ENCODE measurements around the gene TARBP1. TPM values are rescaled to one million over a fixed set of nuclear protein-coding genes. Genes with fewer than 3 reads are reported as not detected.
"Not testable (repeated sequence)": the region's sequence is repeated elsewhere in the genome, so short reads cannot be mapped to it uniquely, and the experiment has no call there.

TARBP1 gene
- total RNA-seq, 1 donor from 2014 or later: 11.4 TPM

- H3K27ac ChIP-seq (replicated peaks): no peak overlapping the region
Observed at GRCh38 chr1:234402939-234403338, 76.0 kb downstream of the TARBP1 start.

DNA sequence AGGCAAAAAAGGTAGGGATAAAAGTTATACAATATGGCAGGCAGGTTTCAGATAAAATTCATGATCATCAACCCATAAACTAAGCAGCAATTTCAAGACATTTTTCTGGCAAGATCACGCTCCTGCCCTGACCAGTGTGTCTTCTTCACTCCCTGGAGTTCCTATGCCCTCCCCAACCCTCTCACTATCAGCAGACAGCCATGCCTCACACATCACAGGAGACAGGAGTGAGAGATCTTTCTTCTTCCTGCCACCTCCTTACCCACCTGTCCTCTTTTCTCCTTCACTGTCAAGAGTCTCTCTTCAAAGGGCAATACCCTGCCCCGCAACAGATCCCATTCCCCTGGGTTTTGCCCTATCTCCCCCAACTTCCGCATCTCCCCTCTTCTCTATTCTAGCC, 77.3 kb downstream of the TARBP1 start:
- no peak for DNase-seq
- no peaks in the 10 kb centered on the region for H3K27me3 ChIP-seq (ENCODE audit: low read depth)
- no peak overlapping the region for H3K4me3 ChIP-seq
- no peaks in the 10 kb centered on the region for H3K9me3 ChIP-seq (replicated peaks)
- intact Hi-C loops (cut with micrococcal nuclease): no loop called here
- H3K36me3 ChIP-seq: peaks cover 11% of the 10 kb centered on the region
- TF ChIP-seq, protein P1, sequence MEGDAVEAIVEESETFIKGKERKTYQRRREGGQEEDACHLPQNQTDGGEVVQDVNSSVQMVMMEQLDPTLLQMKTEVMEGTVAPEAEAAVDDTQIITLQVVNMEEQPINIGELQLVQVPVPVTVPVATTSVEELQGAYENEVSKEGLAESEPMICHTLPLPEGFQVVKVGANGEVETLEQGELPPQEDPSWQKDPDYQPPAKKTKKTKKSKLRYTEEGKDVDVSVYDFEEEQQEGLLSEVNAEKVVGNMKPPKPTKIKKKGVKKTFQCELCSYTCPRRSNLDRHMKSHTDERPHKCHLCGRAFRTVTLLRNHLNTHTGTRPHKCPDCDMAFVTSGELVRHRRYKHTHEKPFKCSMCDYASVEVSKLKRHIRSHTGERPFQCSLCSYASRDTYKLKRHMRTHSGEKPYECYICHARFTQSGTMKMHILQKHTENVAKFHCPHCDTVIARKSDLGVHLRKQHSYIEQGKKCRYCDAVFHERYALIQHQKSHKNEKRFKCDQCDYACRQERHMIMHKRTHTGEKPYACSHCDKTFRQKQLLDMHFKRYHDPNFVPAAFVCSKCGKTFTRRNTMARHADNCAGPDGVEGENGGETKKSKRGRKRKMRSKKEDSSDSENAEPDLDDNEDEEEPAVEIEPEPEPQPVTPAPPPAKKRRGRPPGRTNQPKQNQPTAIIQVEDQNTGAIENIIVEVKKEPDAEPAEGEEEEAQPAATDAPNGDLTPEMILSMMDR (IDR thresholded peaks at IDR 0.05; ENCODE audit: borderline replicate concordance): no peak
- H3K27ac ChIP-seq (replicated peaks): no peak overlapping the region
- peaks cover 10% of the 10 kb centered on the region for H3K4me1 ChIP-seq

More at GRCh38 chr1:234402939-234403338, 76.0 kb downstream of the TARBP1 start:
- TF ChIP-seq, protein P1 (IDR thresholded peaks at IDR 0.05; ENCODE audit: borderline replicate concordance): no peak
- Histone ChIP-seq H3K27me3 (ENCODE audit: low read depth) (no peaks in the 10 kb centered on the region), H3K4me1 (peaks cover 13% of the 10 kb centered on the region), H3K9me3 (replicated peaks) (no peaks in the 10 kb centered on the region), H3K36me3 (peaks cover 11% of the 10 kb centered on the region), H3K4me3 (no peak overlapping the region)
- intact Hi-C loops (cut with micrococcal nuclease): no loop called here
- no peak for DNase-seq

- Histone ChIP-seq H3K27me3 (ENCODE audit: low read depth) (no peaks in the 10 kb centered on the region), H3K4me1 (peaks cover 5% of the 10 kb centered on the region), H3K4me3 (no peak overlapping the region), H3K27ac (replicated peaks) (peak overlapping the region; percentile 56), H3K36me3 (peaks cover 10% of the 10 kb centered on the region), H3K9me3 (replicated peaks) (no peaks in the 10 kb centered on the region)
- TF ChIP-seq, protein P1 (IDR thresholded peaks at IDR 0.05; ENCODE audit: borderline replicate concordance): no peak
- DNase-seq: no peak
- intact Hi-C loops (cut with micrococcal nuclease): no loop called here
Observed at GRCh38 chr1:234400773-234401172, 78.2 kb downstream of the TARBP1 start.

DNA sequence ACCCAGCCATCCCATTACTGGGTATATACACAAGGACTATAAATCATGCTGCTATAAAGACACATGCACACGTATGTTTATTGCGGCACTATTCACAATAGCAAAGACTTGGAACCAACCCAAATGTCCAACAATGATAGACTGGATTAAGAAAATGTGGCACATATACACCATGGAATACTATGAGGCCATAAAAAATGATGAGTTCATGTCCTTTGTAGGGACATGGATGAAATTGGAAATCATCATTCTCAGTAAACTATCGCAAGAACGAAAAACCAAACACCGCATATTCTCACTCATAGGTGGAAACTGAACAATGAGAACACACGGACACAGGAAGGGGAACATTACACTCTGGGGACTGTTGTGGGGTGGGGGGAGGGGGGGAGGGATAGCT, 79.5 kb downstream of the TARBP1 start:
- H3K27ac ChIP-seq (replicated peaks); intact Hi-C loops (cut with micrococcal nuclease); H3K27me3 ChIP-seq (ENCODE audit: low read depth); H3K4me3 ChIP-seq; H3K4me1 ChIP-seq; H3K36me3 ChIP-seq; H3K9me3 ChIP-seq (replicated peaks); DNase-seq: not testable (repeated sequence)

- H3K4me3 ChIP-seq: no peak overlapping the region
- DNase-seq: no peak
- H3K36me3 ChIP-seq: peaks cover 5% of the 10 kb centered on the region
- no peaks in the 10 kb centered on the region for H3K9me3 ChIP-seq (replicated peaks)
- H3K27ac ChIP-seq (replicated peaks): no peak overlapping the region
- peaks cover 5% of the 10 kb centered on the region for H3K4me1 ChIP-seq
- H3K27me3 ChIP-seq (ENCODE audit: low read depth): no peaks in the 10 kb centered on the region
- TF ChIP-seq, protein P1 (IDR thresholded peaks at IDR 0.05; ENCODE audit: borderline replicate concordance): no peak
- intact Hi-C loops (cut with micrococcal nuclease): no loop called here
Observed at GRCh38 chr1:234398849-234399381, 80.1 kb downstream of the TARBP1 start.

DNA sequence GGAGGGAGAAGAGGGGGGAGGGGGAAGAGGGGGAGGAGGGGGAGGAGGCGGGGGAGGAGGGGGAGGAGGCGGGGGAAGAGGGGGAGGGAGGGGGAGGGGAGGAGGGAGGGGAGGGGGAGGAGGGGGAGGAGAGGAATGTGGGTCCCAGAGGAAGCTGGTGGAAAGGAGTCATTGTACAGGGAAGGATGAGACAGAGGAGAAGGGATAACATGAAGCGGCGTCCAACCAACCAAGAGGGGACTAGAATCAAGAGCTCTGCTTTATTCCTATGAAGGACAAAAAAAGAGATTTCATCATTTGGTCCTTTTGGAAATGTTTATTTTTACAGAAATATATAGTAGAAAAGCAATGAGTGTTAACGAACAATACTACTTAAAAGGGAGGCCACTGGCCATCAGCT, 81.2 kb downstream of the TARBP1 start:
- DNase-seq: no peak
- intact Hi-C loops (cut with micrococcal nuclease): no loop called here
- no peaks in the 10 kb centered on the region for H3K27me3 ChIP-seq (ENCODE audit: low read depth)
- H3K4me3 ChIP-seq: no peak overlapping the region
- H3K9me3 ChIP-seq (replicated peaks): no peaks in the 10 kb centered on the region
- no peak overlapping the region for H3K27ac ChIP-seq (replicated peaks)
- H3K36me3 ChIP-seq: peaks cover 17% of the 10 kb centered on the region
- TF ChIP-seq, protein P1 (IDR thresholded peaks at IDR 0.05; ENCODE audit: borderline replicate concordance): no peak
- peaks cover 5% of the 10 kb centered on the region for H3K4me1 ChIP-seq
